ENCODE data around the gene RARB. TPM values are rescaled to one million over a fixed set of nuclear protein-coding genes. Genes with fewer than 3 reads are reported as not detected.

RARB gene
- total RNA-seq, 1 donor from 2014 or later: 15.2 TPM

DNA sequence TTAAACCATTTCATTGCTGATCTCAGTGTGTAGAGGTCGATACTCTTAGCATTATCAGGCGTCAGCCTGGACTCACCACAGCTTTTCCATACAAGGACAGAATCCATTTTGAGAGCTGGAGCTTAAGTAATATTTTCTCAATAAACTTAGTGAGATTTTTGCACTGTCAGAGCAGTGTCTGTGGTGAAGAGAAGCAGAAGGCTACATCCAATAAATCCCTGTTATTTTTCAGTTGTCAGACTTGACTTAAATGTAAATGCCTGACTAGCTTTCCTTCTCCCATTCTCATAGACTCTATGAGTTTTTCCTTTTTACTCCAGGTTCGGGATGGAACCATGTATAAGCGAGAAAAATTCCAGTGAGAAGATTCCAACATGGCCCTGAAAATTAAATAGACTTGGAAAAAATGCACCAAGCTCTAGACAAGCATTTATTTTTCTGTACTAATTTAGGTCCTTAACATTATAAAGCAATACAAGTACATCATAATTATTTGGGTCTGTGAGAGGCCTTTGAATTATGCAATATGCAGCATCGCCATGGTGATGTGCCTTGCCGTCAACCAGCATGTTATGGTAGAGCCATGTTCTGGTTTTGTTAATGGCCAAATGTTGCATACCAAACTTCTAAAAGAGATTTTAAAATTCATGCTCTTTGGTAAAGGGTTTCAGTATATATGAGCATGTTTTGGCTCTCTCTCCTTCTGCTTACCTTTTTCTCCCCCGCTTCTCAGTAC lies 62.0 kb downstream of the RARB start:
- DNase-seq (ENCODE audit: low spot score) (no peak), ATAC-seq (no peak)
- intact Hi-C loops (cut with DNase I): no loop called here

GRCh38 chr3:25493246-25493645 lies 65.2 kb downstream of the RARB start:
- intact Hi-C loops (cut with DNase I): no loop called here
- no peak for ATAC-seq
- no peak for DNase-seq (ENCODE audit: low spot score)

DNA sequence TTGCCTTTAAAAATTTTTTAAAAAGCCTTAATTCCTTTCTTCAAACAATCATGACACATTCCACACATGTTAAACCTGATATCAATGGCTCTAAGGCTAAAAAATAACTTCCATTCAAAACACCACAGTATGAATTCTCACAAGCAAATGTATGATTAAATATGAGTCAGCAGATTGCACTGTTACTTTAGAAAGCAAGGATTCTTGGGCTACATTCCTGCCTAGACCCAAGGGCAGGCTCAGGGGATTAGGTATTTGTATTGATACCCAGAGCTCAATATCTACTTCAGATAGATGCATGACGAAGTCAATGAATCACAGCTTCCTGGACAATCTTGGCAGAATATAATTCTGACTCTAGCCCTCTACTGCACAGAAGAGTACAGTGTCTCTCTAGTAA lies 65.7 kb downstream of the RARB start:
- no peak for ATAC-seq
- intact Hi-C loops (cut with DNase I): no loop called here

DNA sequence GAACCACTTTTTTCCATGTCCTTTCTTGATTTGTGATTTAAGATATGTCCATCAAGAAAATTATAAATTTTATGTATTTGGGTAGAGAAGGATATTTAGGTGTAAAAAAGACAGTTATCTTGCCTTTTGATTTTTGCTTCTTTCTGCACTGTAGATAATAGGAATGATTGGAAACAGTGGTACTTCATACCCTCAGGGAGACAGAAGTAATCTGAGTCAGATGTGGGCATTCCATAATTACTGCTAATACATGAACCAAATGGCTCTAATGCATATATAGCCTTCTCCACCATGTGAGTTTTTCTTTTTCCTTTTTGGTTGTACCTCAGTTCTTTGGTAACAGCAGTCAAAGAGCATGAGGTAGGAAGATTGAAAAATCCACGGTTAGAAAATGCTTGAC lies 67.2 kb downstream of the RARB start:
- ATAC-seq: no peak
- DNase-seq (ENCODE audit: low spot score): no peak
- intact Hi-C loops (cut with DNase I): no loop called here

More for the DNA sequence above, 65.7 kb downstream of the RARB start:
- DNase-seq (ENCODE audit: low spot score): no peak

DNA sequence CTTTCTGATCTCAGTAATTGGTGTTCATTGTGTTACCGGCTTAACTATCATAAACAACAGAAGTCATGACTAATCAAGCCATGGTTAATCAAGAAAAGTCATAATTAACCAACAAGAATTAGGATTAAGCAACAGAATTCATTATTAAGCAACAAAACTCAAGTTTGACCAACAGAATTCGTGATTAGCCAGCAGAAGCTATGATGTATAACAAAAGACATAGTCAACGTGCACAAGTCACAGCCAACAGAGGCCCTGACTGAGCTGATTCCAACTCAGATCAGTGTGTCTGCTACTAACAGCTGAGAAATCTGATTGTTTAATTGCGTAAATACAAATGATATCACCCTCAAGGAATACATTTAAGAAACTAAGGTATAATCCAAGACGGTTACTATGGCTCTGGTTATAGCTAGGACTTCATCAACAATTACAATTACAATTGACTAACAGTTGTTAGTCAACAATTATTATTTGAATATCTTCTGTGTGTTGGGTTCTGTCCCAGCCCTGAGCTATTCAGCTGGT lies 67.7 kb downstream of the RARB start:
- intact Hi-C loops (cut with DNase I): no loop called here
- no peak for ATAC-seq
- DNase-seq (ENCODE audit: low spot score): no peak

- intact Hi-C loops (cut with DNase I): no loop called here
- ATAC-seq: no peak
- no peak for DNase-seq (ENCODE audit: low spot score)
Measured at GRCh38 chr3:25497096-25497495, 69.0 kb downstream of the RARB start.

GRCh38 chr3:25500706-25501210 lies 72.7 kb downstream of the RARB start:
- DNase-seq (ENCODE audit: low spot score) (no peak), ATAC-seq (no peak)
- intact Hi-C loops (cut with DNase I): no loop called here

GRCh38 chr3:25502233-25502632 lies 74.2 kb downstream of the RARB start:
- no peak for ATAC-seq
- intact Hi-C loops (cut with DNase I): no loop called here
- no peak for DNase-seq (ENCODE audit: low spot score)

DNA sequence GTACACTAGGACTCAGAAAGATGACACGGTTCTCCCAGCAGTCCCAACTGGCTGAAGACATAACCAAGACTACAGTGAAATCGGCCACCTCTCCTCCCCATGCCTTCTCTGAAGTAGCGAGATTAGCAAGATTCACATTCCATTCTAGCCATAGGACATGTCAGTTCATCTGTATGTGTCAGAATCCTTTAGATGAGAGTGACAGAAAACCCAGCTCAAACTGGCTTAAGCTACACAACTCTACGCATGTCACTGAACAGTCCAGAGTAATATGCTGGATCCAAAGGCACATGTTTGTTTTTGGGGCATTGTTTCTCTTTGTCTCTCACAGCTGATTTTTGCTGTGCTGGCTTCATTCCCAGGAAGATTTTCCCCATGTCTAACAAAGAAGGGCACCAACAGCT lies 75.8 kb downstream of the RARB start:
- no peak for DNase-seq (ENCODE audit: low spot score)
- intact Hi-C loops (cut with DNase I): no loop called here
- no peak for ATAC-seq

DNA sequence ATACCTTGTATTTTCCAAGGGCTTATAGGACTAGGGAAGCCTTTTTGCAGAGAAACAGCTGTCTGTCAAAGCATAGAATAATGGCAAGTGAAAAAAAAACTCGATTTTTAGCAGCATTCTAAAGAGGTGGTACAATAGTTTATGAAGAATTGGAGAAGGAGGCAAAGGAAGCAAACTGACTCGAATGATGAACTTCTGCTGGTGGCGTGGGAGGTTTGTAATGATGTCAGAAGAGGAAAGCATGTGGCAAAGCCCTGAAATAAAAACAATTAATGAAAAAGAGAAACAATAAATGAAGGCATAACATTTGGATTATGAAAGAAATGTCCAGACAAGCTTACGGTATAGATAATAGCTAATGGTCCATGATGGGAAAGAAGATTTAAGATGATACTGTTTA lies 77.5 kb downstream of the RARB start:
- intact Hi-C loops (cut with DNase I): no loop called here
- no peak for ATAC-seq
- no peak for DNase-seq (ENCODE audit: low spot score)

- no peak for DNase-seq (ENCODE audit: low spot score)
- intact Hi-C loops (cut with DNase I): no loop called here
- ATAC-seq: peak; percentile 3
Measured at GRCh38 chr3:25507811-25508210, 79.7 kb downstream of the RARB start.

- intact Hi-C loops (cut with DNase I): no loop called here
- ATAC-seq: peak; percentile 74
- no peak for DNase-seq (ENCODE audit: low spot score)
Measured at GRCh38 chr3:25508433-25508832, 80.4 kb downstream of the RARB start.

DNA sequence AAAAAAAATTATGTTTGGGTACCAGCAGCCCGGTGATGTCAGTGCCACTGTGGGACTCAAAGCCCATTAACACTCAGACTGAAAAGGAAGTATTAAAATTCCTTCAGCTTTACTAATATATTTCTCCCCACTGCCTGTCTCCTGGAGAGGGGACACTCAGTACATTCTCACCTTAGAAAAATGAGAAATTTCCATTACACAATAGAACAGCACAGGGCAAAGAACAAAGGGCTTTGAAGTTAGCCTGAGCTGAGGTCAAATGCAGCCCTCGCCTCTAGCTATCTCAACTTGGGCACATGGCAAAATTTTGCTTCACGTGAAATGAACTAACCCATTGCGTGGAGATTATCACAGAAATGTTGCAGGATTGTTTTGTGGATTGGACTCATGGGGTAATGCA lies 80.8 kb downstream of the RARB start:
- no peak for DNase-seq (ENCODE audit: low spot score)
- intact Hi-C loops (cut with DNase I): no loop called here
- ATAC-seq: peak; percentile 76

GRCh38 chr3:25510797-25511196 lies 82.7 kb downstream of the RARB start:
- DNase-seq (ENCODE audit: low spot score) (no peak), ATAC-seq (no peak)
- intact Hi-C loops (cut with DNase I): no loop called here

DNA sequence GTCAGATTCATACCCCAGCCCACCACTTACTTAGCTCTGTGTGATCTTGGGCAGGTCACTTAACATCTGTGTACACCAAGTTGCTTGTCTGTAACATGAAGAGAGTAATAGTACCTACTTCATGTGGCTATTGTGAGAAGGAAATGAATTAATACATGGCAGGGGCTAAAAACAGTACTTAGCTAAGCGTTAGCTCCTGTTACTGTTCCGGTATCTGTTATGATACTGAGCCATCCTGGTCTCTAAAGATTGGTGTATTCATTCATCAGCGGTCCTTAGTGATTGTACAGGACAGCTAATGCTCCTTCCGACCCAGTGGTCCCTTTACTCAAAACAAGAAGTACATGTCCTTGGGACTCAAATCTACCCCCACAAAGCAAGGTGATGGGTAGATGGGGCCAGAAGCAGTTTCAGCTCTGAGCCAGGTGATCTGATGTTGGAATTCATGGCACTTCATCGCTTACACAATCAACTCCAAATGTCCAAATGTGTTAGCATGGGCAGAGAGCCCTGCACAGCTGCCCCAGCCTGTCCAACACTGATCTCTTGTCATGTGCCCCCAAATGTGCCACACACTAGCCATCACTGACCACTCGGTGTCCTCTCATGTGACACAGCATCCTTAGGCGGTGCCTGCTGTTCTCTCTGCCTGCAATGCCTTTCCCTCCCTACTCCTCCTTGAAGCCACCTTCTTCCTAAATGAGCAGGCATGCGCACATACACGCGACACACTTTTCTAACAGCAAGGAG lies 84.1 kb downstream of the RARB start:
- intact Hi-C loops (cut with DNase I): no loop called here
- DNase-seq (ENCODE audit: low spot score): no peak
- no peak for ATAC-seq

GRCh38 chr3:25513642-25514266 lies 85.7 kb downstream of the RARB start:
- intact Hi-C loops (cut with DNase I): no loop called here
- DNase-seq (ENCODE audit: low spot score) (no peak), ATAC-seq (no peak)

DNA sequence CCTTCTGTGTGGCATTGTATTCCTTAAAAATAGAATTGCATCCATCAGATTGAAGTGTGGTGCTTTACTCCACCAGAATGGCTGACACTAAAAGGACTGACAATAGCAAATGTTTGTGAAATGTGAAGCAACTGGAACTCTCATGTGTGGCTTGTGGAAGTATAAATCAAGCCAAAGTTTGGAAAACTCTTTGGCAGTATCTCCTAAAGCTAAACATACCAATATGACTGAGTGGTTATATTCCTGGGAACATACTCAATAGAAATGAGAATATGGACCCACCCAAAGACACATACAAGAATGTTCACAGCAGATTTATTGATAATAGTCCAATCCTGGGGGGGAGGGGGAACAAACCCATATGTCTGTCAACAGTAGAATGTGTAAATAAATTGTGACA lies 87.1 kb downstream of the RARB start:
- ATAC-seq: no peak
- DNase-seq (ENCODE audit: low spot score): no peak
- intact Hi-C loops (cut with DNase I): no loop called here

- ATAC-seq (no peak), DNase-seq (ENCODE audit: low spot score) (no peak)
Measured at GRCh38 chr3:25520926-25521559, 93.0 kb downstream of the RARB start.

DNA sequence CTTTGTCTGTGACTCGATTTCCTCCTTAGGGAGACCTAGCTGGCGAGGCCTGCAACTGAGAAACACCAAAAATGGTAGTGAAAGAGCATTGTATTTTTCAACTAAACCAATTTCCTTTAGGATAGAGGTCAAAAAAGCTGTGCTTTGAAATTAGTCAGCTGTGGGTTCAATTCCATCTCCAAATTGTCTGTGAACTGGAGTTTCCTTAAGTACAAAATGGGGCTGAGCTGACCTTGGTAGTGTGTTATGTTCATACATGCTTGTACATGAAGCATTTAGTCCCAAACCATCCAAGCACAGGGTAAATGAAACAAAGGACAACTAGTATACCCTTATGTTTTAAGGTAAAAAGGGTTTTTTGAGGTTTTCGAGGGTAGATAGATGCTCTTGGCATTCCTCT lies 99.3 kb downstream of the RARB start:
- no peak for DNase-seq (ENCODE audit: low spot score)
- intact Hi-C loops (cut with DNase I): no loop called here
- no peak for ATAC-seq

More at GRCh38 chr3:25520926-25521559, 93.0 kb downstream of the RARB start:
- intact Hi-C loops (cut with DNase I): no loop called here

All from sciatic nerve (tissue), 2 donors.